Metanephros (tissue), 1 donor: ENCODE measurements around the gene DYNLRB2. TPM values are rescaled to one million over a fixed set of nuclear protein-coding genes. Genes with fewer than 3 reads are reported as not detected.

Experiments
- total RNA-seq: library from RNA; depleted of rRNA; stranded (reverse); fragments of >200 nt; gene quantifications from one replicate; pipeline ENCODE4 v1.2.3, GENCODE V29; 2014

DYNLRB2 gene
- total RNA-seq, result 2.3 TPM

GRCh38 chr16:80540516-80541305 lies at the start of gene DYNLRB2:
Gene DYNLRB2 (plus strand): TSS chr16:80540993. CDS start chr16:80541077, 84 bp downstream.

